ENCODE results near the gene OR10J5. TPM values are rescaled to one million over a fixed set of nuclear protein-coding genes. Genes with fewer than 3 reads are reported as not detected.
"Not testable (repeated sequence)": the region's sequence is repeated elsewhere in the genome, so short reads cannot be mapped to it uniquely, and the experiment has no call there.

OR10J5 gene
- polyA plus RNA-seq, 6 donors from 2014 or later, result not detected

- peaks cover 0 to 23% (median 0%) of the 10 kb centered on the region in 3 donors for H3K27me3 Mint-ChIP-seq
- DNase-seq (no peak), ATAC-seq (ENCODE audit: low read depth in 2 of 2) (no peak)
- peaks cover 8 to 21% (median 13%) of the 10 kb centered on the region in 7 donors for H3K9me3 Mint-ChIP-seq
- no peak overlapping the region for H3K4me3 Mint-ChIP-seq
- H3K36me3 Mint-ChIP-seq, result peaks cover 9 to 17% of the 10 kb centered on the region in 2 donors
- H3K4me1 Mint-ChIP-seq, result no peaks in the 10 kb centered on the region
- peak overlapping the region in 1 of 6 donors; percentile 32 for H3K27ac Mint-ChIP-seq
These were observed 25.6 kb downstream of the OR10J5 start for GRCh38 chr1:159510229-159510541.

- Mint-ChIP-seq H3K27me3 (peaks cover 0 to 21% (median 0%) of the 10 kb centered on the region in 3 donors), H3K36me3 (peaks cover 9 to 19% of the 10 kb centered on the region in 2 donors), H3K9me3 (peaks cover 8 to 22% (median 13%) of the 10 kb centered on the region in 7 donors), H3K4me3 (no peak overlapping the region), H3K4me1 (no peaks in the 10 kb centered on the region), H3K27ac (no peak overlapping the region)
- ATAC-seq (ENCODE audit: low read depth in 2 of 2) (no peak), DNase-seq (no peak)
These were observed 26.2 kb downstream of the OR10J5 start for GRCh38 chr1:159509440-159510228.

GRCh38 chr1:159508951-159509350 lies 26.9 kb downstream of the OR10J5 start:
- H3K36me3 Mint-ChIP-seq, result peaks cover 9 to 19% of the 10 kb centered on the region in 2 donors
- DNase-seq, result no peak

GRCh38 chr1:159505676-159506075 lies 30.1 kb downstream of the OR10J5 start:
- Mint-ChIP-seq H3K27ac (no peak overlapping the region), H3K36me3 (peaks cover 9 to 19% of the 10 kb centered on the region in 2 donors), H3K4me1 (no peaks in the 10 kb centered on the region), H3K9me3 (peaks cover 9 to 22% (median 13%) of the 10 kb centered on the region in 7 donors), H3K4me3 (no peak overlapping the region), H3K27me3 (peaks cover 5 to 13% (median 8%) of the 10 kb centered on the region in 3 donors)
- ATAC-seq (ENCODE audit: low read depth in 2 of 2) (no peak), DNase-seq (no peak)

More at GRCh38 chr1:159508951-159509350, 26.9 kb downstream of the OR10J5 start:
- Mint-ChIP-seq H3K27ac (no peak overlapping the region), H3K9me3 (peaks cover 8 to 22% (median 13%) of the 10 kb centered on the region in 7 donors), H3K4me1 (no peaks in the 10 kb centered on the region), H3K4me3 (no peak overlapping the region), H3K27me3 (peaks cover 0 to 16% (median 0%) of the 10 kb centered on the region in 3 donors)
- ATAC-seq (ENCODE audit: low read depth in 2 of 2), result no peak

- ATAC-seq (ENCODE audit: low read depth in 2 of 2), result no peak
- Mint-ChIP-seq H3K27me3 (peaks cover 5 to 19% (median 11%) of the 10 kb centered on the region in 3 donors), H3K4me3 (no peak overlapping the region), H3K36me3 (peaks cover 7 to 22% of the 10 kb centered on the region in 2 donors), H3K27ac (peak overlapping the region in 1 of 6 donors; percentile 27), H3K9me3 (peaks cover 15 to 37% (median 26%) of the 10 kb centered on the region in 7 donors), H3K4me1 (no peaks in the 10 kb centered on the region)
- DNase-seq, result no peak
These were observed 34.7 kb downstream of the OR10J5 start for GRCh38 chr1:159501082-159501481.

- H3K4me1 Mint-ChIP-seq; DNase-seq; H3K27me3 Mint-ChIP-seq; H3K4me3 Mint-ChIP-seq; ATAC-seq (ENCODE audit: low read depth in 2 of 2); H3K27ac Mint-ChIP-seq: not testable (repeated sequence)
- Mint-ChIP-seq H3K9me3 (peaks cover 6 to 28% (median 18%) of the 10 kb centered on the region in 7 donors), H3K36me3 (peaks cover 0 to 13% of the 10 kb centered on the region in 2 donors)
These were observed 41.1 kb downstream of the OR10J5 start for GRCh38 chr1:159494513-159495210.

- no peaks in the 10 kb centered on the region for H3K4me1 Mint-ChIP-seq
- peaks cover 0 to 8% of the 10 kb centered on the region in 2 donors for H3K36me3 Mint-ChIP-seq
- ATAC-seq (ENCODE audit: low read depth in 2 of 2) (no peak), DNase-seq (no peak)
- peaks cover 1 to 16% (median 9%) of the 10 kb centered on the region in 7 donors for H3K9me3 Mint-ChIP-seq
- no peak overlapping the region for H3K4me3 Mint-ChIP-seq
- peak overlapping the region in 1 of 6 donors; percentile 19 for H3K27ac Mint-ChIP-seq
- peaks cover 0 to 5% (median 0%) of the 10 kb centered on the region in 3 donors for H3K27me3 Mint-ChIP-seq
These were observed 42.5 kb downstream of the OR10J5 start for GRCh38 chr1:159493354-159493753.

- Mint-ChIP-seq H3K4me1 (no peaks in the 10 kb centered on the region), H3K36me3 (peaks cover 0 to 8% of the 10 kb centered on the region in 2 donors), H3K27ac (peak overlapping the region in 1 of 6 donors; percentile 19), H3K9me3 (peaks cover 0 to 10% (median 4%) of the 10 kb centered on the region in 7 donors), H3K27me3 (peaks cover 0 to 5% (median 0%) of the 10 kb centered on the region in 3 donors), H3K4me3 (no peak overlapping the region)
- ATAC-seq (ENCODE audit: low read depth in 2 of 2) (no peak), DNase-seq (no peak)
These were observed 43.1 kb downstream of the OR10J5 start for GRCh38 chr1:159492575-159493323.

Other genes with a start within 250 kb of the OR10J5 start
- 1 to 10 TPM in 1 of 6 donors, under 1 TPM in 3, not detected in 2; 0.27 to 1.6 (median 0.49) TPM for gene FCER1A, start 233.7 kb downstream of the OR10J5 start, polyA plus RNA-seq (ENCODE audit: low read depth in 6 of 6)
- gene OR10J4, start 103.8 kb downstream of the OR10J5 start, polyA plus RNA-seq (ENCODE audit: low read depth in 6 of 6), result not detected
- not detected for gene OR10J1, start 96.3 kb downstream of the OR10J5 start, polyA plus RNA-seq (ENCODE audit: low read depth in 6 of 6)
- not detected for gene APCS, start 51.8 kb upstream of the OR10J5 start, polyA plus RNA-seq (ENCODE audit: low read depth in 6 of 6)
- gene CRP, start 178.6 kb upstream of the OR10J5 start, polyA plus RNA-seq (ENCODE audit: low read depth in 6 of 6), result not detected
- 10 to 100 TPM; 24.3 to 31.5 (median 28.7) TPM for gene DUSP23, start 245.0 kb upstream of the OR10J5 start, polyA plus RNA-seq (ENCODE audit: low read depth in 6 of 6)